ENCODE results near the gene VWA3B. TPM values are rescaled to one million over a fixed set of nuclear protein-coding genes. Genes with fewer than 3 reads are reported as not detected.

VWA3B gene
- total and polyA plus RNA-seq, 2 of the 4 experiments (the other 2 are of a cell fraction), result not detected

GRCh38 chr2:98241592-98241991 is 154.6 kb downstream of the VWA3B start:
- Histone ChIP-seq H2AFZ (replicated peaks; ENCODE audit: low read length, poor library complexity) (no peak overlapping the region), H4K20me1 (ENCODE audit: insufficient read depth, low read length) (no peaks in the 10 kb centered on the region), H3K4me2 (ENCODE audit: low read depth, low read length) (no peak overlapping the region), H3K9ac (ENCODE audit: low read depth, low read length) (no peak overlapping the region), H3K14ac (replicated peaks; ENCODE audit: low read depth, low read length) (no peak overlapping the region), H3K4me3 (ENCODE audit: insufficient read depth, low read depth, low read length) (no peak overlapping the region), H4K5ac (ENCODE audit: low read depth, low read length) (no peak overlapping the region), H3K4me1 (ENCODE audit: control insufficient read depth, insufficient read depth, low read length) (no peaks in the 10 kb centered on the region), H3K9me1 (ENCODE audit: insufficient read depth, low read length) (no peaks in the 10 kb centered on the region), H3K56ac (ENCODE audit: extremely low read depth, insufficient read depth, low read length) (no peak overlapping the region), H2BK20ac (ENCODE audit: low read depth, low read length) (no peak overlapping the region), H4K8ac (ENCODE audit: low read depth in 2 of 2, low read length in 2 of 2) (no peak overlapping the region), H3K27ac (ENCODE audit: insufficient read depth, low read length) (no peak overlapping the region), H2BK5ac (ENCODE audit: low read depth, low read length, poor library complexity, severe bottlenecking) (no peak overlapping the region), H2BK15ac (ENCODE audit: low read depth, low read length) (no peak overlapping the region), H2BK120ac (ENCODE audit: low read depth, low read length) (no peak overlapping the region), H3K4ac (ENCODE audit: low read depth, low read length) (no peak overlapping the region), H3K18ac (ENCODE audit: low read depth, low read length) (no peak overlapping the region), H2AK9ac (replicated peaks; ENCODE audit: low read depth, low read length, poor library complexity) (no peak overlapping the region), H3K9me3 (ENCODE audit: control insufficient read depth, insufficient read depth, low read length) (no peaks in the 10 kb centered on the region), H4K91ac (ENCODE audit: insufficient read depth, low read depth, low read length) (no peak overlapping the region), H2AK5ac (ENCODE audit: low read depth, low read length) (no peak overlapping the region), H3K36me3 (ENCODE audit: control insufficient read depth, insufficient read depth, low read length) (no peaks in the 10 kb centered on the region), H3K79me1 (ENCODE audit: low read depth in 1 of 2, low read length in 2 of 2) (no peaks in the 10 kb centered on the region), H3K23ac (ENCODE audit: low read depth, low read length) (no peak overlapping the region), H3K27me3 (ENCODE audit: control insufficient read depth, insufficient read depth, low read length) (peaks cover 2% of the 10 kb centered on the region; the same call in 1 of the 2 replicates)
- in situ Hi-C loops (cut with MboI; ENCODE audit: low sequenced_read_pairs) (no loop called here), intact Hi-C loops (cut with micrococcal nuclease) (no loop called here), dilution Hi-C loops (cut with HindIII; ENCODE audit: low sequenced_read_pairs, unreplicated experiment) (no loop called here)
- no TSS peak for BruUV-seq (replicated peaks)
- ChIA-PET CTCF (no interaction called here), POLR2A (ENCODE audit: unreplicated experiment) (no interaction called here)
- WGBS, 2 experiments (ENCODE audit: extremely low coverage in 2 of 2, insufficient read length in 1 of 2), result no CpG with 5 or more reads among the region's 2 CpGs
- no peak for ATAC-seq (ENCODE audit: low read depth)
- DNase-seq, result no peak
- TF ChIP-seq RCOR1 (IDR thresholded peaks at IDR 0.05; ENCODE audit: insufficient replicate concordance, low read length) (no peak), MAFK (IDR thresholded peaks at IDR 0.05; ENCODE audit: low read depth, low read length) (no peak), MAZ (IDR thresholded peaks at IDR 0.05; ENCODE audit: borderline replicate concordance, low read depth, low read length) (no peak), SMC3 (IDR thresholded peaks at IDR 0.05; ENCODE audit: low read depth, low read length) (no peak), RAD21 (IDR thresholded peaks at IDR 0.05; ENCODE audit: low read length) (no peak), ELK1 (IDR thresholded peaks at IDR 0.05; ENCODE audit: borderline replicate concordance, low read depth, low read length) (no peak), NFE2L2 (IDR thresholded peaks at IDR 0.05; ENCODE audit: low read depth, low read length) (no peak), POLR2A (IDR thresholded peaks at IDR 0.05; ENCODE audit: low read depth, low read length) (no peak), FOS (IDR thresholded peaks at IDR 0.05; ENCODE audit: low read depth, low read length) (no peak), CHD1 (IDR thresholded peaks at IDR 0.05; ENCODE audit: low read depth, low read length) (no peak), MXI1 (IDR thresholded peaks at IDR 0.05; ENCODE audit: borderline replicate concordance, low read depth, low read length) (no peak), CEBPB (IDR thresholded peaks at IDR 0.05; ENCODE audit: low read depth, low read length) (no peak), CTCF (conservative IDR thresholded peaks at IDR 0.05; ENCODE audit: low read depth, low read length) (no peak), BHLHE40 (IDR thresholded peaks at IDR 0.05; ENCODE audit: low read depth, low read length) (no peak)

Data from IMR-90 (cell line).